HG03354 (cell line): ENCODE results near the gene HSP90AB1.
A peak's percentile ranks its signal among the peaks of the same experiment; 100 is the strongest.

Experiments used
- ATAC-seq: cut with Tn5 transposase; IDR thresholded peaks from one replicate; pipeline ENCODE4 v1.9.1; 2021; ENCODE audit warnings: mild to moderate bottlenecking; ENCODE audit not compliant: unreplicated experiment, poor library complexity, severe bottlenecking

The HSP90AB1 gene

DNA sequence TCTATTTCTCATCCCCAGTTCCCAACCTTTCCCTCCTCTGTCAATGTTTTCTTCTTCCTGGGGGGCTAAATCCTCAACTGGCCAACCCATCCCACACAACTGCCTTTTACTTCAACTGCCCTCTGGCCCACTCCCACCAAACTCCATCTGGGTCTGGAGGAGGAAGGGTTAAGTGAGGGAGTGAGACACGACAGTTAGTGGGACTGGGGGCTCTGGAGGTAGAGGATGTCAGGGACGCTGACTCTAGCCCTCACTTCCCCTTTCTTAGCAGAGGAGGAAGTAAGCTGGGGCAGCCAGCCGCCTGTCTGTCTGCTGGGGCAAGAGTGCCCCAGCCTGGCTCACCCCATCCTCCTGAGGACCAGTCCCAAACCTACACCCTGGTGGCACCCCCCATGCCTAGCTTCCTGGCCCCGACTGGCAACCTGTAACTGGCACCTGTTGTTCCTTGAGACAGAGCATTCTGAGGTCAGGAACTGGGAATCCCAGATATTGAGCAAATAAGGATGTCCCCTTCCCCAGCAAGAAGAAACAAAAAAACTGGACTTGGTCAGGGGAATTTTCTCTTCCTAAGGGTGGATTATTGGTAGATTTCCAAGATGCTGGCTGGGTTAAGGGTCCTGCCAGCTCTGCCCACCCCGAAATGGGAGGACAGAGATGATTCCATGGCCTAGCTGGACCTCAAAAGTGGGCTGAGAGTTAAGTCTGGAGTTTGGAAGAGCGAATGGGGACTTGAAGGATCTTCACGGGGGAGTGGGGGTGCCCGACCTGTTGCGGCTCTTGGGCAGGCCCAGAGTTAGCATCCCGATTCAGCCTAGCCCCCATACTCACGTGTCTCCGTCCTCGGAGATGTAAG, 17.5 kb downstream of the HSP90AB1 start:
- ATAC-seq = peak; percentile 44

DNA sequence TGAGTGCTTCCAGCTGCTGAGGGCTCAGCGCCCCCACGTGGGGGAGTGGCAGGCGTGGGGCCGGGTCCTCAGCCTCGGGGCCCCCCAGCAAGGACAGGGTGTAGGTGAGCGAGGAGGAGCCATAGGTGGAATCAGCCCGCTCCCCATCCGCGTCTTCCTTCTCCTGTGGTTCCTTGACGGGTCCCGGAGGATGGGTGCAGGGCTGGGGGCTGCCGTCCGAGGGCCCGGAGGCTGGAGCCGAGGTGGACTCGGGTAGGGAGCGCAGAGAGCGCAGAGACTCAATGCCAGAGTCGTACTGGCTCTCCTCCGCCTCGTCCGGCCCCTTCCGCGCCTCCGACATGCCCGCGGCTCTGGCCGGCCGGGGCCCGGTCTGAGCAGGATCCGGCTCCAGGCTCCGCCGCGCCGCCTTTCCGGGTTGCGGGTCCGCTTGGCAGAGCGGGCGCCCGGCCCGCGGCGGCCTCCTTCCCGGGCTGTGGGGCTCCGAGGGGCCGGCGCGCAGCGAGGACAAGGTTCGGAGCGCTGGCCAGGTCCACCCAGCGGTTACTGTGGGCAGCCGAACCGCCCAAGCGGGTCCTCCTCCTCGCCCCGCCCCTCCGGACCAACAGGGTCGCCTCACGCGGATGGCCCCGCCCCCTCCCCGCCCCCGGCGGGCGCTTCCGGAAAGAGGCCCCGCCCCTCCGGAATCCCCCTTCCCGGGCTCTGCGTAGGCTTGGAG, 18.3 kb downstream of the HSP90AB1 start, which contains the start of gene NFKBIE:
Gene NFKBIE, minus strand, starts transcription at position 545 of the 715 bp plus-strand sequence. Its CDS starts 205 bp downstream, at position 340.
- peak; percentile 45 for ATAC-seq

DNA sequence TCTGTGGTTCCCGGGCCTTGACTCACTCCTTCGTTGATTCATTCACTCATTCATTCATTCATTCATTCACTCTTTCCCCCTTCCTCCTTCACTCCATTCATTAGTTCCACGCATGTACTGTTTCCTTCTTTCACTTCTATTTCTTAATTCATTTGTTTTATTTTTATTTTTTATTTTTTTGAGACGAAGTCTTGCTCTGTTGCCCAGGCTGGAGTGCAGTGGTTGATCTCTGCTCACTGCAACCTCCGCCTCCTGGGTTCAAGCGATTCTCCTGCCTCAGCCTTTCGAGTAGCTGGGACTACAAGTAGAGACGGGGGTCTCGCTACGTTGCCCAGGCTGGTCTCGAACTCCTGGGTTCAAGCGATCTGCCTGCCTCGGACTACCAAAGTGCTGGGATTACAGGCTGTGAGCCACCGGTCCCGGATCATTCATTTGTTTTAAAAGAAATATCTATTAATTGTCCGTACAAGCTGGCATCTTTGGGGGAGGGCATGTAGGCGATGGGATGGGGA, 18.9 kb downstream of the HSP90AB1 start:
- ATAC-seq = no peak

DNA sequence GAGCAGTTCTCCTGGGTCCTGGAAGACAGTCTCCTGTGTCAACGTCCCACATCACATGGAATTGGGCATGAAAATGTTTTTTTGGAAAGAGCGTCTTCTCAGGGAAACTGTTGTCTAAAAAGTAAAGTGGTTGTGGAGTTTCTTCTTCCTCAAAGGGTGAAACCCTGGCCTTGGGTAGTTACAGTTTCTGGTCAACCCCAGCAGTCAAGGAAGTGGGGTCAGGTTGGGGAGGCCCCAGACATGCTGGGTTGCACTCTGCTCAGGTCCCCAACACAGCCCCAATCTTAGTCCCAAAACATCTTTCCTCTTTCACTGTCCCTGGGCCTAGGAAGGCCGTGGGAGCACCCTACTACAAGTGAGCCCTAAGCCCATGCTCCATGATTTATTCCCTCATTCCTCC, 19.4 kb downstream of the HSP90AB1 start:
- no peak for ATAC-seq

DNA sequence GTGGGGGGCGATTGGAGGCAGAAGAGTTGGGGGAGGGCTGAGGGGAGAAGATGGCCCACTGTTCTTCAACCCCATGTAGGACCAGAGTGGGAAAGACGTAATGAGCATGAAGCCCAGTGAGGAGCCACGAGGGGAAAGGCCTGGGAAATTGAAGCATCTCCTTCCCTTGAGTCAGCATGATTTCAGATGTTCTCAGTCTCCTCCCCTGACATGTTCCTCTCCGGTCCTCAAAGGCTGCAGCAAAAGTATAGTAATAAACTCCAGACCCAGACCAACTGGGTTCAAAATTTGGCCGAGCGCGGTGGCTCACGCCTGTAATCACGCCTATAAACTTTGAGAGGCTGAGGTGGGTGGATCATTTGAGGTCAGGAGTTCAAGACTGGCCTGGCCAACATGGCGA, 20.4 kb downstream of the HSP90AB1 start:
- no peak for ATAC-seq

DNA sequence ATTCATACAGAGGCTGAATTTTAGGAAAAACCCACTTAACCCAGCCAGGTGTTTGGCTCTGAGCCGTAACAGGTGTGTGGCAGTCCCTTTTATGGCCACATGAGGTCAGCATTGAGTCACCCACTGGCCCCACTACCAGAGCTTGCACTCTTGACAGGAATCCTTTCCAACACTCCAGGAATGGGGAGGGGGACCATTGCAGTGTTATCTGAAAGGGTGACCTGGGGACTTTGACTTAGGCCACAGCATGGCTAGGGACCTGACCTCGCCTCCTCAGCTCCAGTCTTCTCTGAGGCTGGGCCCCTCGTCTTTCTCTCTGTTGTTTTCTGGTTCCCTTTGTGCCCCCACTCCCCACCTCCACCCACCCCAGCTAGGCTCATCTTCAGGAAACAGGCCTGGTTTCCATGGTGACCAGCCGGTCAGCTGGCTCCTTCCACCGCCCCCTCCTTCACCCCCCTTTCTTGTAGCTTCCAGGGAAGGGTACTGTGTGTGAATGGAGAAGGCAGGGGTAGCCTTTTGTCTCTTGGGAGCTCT, 21.3 kb downstream of the HSP90AB1 start:
- ATAC-seq = no peak

DNA sequence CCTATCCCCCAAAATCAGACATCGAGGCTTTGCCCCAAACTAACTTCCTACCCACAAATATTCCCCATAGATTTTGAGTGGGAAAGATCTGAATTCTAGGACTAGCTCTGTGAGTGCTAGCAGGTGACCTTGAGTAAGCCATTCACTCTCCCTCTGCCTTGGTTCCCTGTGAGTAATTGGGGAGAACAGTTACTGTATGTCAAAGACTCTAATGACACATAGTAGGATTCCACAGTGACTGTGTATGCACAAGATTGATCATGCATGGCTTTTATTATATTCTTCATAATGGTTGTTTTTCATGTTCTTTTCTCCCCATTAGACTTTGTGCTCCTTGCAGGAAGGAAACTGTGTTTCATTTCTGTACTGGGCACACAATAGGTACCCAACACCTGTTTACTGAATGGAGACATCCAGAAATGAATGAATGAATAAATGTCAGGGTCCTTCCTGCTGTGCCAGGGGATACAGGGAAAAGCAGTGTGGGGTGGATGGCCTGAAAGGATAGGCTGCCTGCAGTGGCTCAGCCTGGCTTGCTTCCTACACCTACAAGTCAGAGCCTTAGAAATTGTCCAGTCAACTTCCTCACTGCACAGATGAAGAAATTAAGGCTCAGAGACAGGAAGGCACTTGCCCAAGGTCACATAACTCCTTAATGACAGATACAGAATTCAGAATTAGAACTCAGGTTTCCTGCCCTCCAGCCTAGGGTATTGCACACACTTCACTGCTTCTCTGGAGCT, 22.4 kb downstream of the HSP90AB1 start:
- no peak for ATAC-seq

DNA sequence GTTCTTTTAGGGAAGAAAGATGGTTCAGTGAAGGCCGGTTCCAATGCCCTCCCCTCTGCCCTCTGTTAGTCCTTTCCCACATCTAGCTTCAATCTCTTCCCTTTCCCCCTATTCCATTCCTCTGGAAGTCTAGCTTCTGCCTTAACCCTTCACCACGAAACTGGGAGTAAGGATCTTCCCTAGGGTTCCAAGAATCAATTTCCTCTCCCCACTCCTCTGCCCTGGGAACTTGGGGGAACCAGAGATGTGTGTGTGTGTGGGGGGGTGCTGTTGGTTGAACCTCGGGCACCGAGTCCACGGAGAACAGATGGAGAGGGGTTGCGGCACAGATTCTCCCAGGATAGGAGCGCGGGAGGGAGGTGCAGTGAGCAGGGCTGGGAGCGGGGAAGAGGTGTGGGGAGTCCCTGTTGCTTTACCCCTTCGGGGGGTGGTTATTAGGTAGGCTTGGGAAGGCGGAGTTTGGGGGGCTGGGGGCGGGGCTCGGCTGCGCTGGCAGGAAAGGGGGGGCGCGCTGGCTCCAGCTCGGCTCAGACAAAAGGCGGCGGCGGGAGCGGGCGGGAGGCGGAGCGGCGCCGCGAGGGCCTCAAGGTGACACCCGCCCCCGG, 23.1 kb downstream of the HSP90AB1 start, which contains the start of gene TMEM151B:
Gene TMEM151B, plus strand, starts transcription at position 530 of the 605 bp plus-strand sequence. CDS start 293 bp downstream, outside the sequence.
- ATAC-seq = no peak

DNA sequence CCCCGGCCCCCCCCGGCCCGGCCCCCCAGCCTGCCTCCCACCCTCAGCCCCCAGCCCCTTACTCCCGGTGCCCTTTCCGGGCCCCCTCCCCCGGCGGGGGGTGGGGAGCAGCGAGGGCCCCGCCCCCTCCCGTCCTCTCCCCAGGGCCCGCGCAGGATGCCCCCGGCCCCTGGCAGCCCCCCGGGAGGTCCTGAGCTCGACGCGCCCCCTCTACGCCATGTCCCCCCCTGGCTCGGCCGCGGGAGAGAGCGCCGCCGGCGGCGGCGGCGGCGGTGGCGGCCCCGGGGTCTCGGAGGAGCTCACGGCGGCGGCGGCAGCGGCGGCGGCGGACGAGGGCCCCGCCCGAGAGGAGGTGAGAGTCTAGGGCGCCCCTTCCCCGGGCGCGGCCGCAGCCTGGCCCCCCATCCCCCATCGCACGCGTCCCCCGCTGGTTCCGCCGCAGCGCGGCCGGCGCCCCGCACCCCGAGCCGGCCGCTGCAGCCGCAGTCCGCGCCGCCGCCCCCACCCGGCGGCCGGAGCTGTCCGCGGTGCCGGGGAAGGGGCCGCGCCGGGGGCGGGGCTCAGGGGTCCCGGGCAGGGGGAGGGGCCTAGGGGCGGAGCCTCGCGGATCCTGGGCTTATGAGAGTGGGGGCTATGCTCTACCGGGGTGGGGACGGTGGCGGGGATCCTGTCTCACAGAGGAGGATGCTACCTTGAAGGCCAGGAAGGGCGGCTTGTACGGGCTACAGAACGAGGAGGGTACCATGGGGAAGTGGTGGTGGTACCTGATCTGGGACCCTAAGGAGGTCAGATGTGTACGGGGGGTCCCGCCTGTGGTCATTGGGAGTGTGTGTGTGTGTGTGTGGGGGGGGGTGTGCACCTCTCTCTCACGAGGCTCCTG, 23.9 kb downstream of the HSP90AB1 start:
- no peak for ATAC-seq

DNA sequence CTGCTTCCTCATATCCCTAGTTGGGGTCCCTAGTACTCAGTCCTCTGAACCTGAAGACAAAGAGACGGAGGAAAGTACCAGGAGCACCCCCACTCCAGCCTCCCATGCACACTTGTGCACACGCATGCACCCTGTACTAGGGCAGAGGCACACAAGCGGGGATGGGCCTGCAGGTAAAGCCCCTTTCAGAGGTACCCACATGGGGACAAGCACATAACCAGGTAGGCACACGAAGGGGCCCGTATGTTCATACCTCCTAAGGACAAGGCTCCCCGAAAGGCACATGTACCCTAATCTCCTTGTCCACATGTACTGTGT, 24.5 kb downstream of the HSP90AB1 start:
- no peak for ATAC-seq

DNA sequence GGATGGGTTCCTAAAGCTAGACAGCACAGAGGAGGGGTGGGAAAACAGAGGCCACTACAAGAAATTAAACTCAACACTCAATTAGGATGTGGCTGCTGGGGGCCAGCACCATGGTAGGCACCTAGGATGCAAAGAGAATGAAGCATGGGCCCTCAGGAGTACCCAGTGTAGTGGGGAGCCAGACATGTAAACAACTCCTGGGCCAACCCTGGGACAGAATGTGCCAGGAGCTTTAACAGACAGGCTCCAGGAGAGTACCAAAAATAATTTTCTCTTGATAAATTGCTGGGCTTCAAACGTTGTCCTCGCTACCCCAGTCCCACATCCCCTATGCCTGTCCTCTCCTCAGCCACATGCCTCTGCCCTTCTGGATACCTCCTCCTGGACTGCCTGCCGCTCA, 25.0 kb downstream of the HSP90AB1 start:
- ATAC-seq = no peak

DNA sequence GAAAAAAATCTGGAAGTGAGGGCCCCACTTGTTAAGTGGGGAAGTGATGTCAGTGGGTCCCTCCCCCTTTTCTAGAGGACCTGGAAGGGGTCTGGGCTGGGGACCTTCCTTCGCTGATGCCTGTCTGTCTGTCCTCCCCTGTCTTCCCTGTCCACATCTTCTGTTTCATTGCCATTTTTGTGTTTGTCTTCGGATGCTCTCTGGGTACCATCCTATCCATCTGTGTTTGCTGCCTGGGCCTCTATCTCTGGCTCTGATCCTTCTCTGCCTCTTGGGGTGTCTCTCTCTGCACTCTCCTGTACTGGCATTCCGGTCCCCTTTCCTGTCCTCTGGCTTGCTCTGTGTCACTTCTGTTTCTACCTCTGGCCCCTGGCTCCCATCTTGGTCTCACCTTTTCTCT, 25.6 kb downstream of the HSP90AB1 start:
- ATAC-seq = no peak

DNA sequence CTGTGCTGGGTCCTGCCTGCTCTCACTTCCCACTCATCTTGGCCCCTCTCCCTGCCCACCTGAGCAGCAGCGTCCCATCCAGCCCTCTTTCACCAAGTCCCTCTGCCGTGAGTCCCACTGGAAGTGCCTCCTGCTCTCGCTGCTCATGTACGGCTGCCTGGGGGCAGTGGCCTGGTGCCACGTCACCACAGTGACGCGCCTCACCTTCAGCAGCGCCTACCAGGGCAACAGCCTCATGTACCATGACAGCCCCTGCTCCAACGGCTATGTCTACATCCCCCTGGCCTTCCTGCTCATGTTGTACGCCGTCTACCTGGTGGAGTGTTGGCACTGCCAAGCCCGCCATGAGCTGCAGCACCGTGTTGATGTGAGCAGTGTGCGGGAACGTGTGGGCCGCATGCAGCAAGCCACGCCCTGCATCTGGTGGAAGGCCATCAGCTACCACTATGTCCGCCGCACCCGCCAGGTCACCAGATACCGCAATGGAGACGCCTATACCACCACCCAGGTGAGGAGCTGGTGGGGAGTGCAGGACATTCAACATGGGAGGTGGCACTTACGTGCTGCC, 26.2 kb downstream of the HSP90AB1 start:
- no peak for ATAC-seq

DNA sequence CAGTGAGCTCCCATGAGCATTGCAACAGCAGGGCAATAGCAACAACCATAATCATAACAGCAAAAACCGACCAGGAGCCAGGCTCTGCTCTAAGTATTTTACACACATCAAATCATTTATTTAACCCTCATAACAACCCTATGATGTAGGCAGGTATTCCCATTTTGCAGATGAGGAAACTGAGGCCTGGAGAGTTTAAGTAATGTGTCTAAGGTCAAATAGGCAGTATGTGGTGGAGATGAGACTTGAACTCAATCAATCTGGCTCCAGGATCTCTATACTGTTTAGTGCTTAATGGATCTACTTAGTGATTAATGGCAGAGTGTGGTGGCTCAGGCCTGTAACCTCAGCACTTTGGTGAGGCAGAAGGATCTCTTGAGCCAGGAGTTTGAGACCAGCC, 26.7 kb downstream of the HSP90AB1 start:
- ATAC-seq = no peak

DNA sequence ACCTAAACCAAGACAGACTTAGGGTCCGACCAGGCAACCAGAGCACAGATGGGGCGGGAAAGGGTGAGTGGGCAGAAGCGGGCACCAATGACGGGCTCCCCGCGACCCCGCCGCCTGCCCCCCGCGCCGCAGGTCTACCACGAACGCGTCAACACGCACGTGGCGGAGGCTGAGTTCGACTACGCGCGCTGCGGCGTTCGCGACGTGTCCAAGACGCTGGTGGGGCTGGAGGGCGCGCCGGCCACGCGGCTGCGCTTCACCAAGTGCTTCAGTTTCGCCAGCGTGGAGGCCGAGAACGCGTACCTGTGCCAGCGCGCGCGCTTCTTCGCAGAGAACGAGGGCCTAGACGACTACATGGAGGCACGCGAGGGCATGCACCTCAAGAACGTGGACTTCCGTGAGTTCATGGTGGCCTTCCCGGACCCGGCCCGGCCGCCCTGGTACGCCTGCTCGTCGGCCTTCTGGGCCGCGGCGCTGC, 28.4 kb downstream of the HSP90AB1 start:
- no peak for ATAC-seq

DNA sequence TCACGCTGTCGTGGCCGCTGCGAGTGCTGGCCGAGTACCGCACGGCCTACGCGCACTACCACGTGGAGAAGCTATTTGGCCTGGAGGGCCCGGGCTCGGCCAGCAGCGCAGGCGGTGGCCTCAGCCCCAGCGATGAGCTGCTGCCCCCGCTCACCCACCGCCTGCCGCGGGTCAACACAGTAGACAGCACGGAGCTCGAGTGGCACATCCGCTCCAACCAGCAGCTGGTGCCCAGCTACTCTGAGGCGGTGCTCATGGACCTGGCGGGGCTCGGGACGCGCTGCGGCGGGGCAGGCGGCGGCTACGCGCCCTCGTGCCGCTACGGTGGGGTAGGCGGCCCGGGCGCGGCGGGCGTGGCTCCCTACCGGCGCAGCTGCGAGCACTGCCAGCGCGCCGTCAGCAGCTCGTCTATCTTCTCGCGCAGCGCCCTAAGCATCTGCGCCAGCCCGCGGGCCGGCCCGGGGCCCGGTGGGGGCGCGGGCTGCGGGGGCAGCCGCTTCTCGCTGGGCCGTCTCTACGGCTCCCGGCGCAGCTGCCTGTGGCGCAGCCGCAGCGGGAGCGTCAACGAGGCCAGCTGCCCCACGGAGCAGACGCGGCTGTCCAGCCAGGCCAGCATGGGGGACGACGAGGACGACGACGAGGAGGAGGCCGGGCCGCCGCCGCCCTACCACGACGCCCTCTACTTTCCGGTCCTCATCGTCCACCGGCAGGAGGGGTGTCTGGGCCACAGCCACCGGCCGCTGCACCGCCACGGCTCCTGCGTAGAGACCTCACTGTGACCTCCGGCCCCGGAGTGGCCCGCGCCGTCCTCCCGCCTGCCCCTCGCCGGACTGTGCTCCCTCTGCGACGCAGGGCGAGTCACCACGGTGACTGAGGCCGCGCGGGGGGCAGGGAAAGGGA, 29.1 kb downstream of the HSP90AB1 start:
- no peak for ATAC-seq
